A549 (cell line): Measurements from ENCODE around the gene NMT1. TPM values are rescaled to one million over a fixed set of nuclear protein-coding genes. Genes with fewer than 3 reads are reported as not detected.
A peak's percentile ranks its signal among the peaks of the same experiment; 100 is the strongest.

Source experiments
- ATAC-seq, 2 experiments: fragments of 200-7000 bp in 1 of 2; fragments of >200 bp in 1 of 2; cut with Nextera tagmentation in 1 of 2; cut with Tn5 transposase in 1 of 2; 3 replicates each; pipeline versions ENCODE4 v1.8.0 to v1.9.1; 2018 to 2020; ENCODE audit warnings: mild to moderate bottlenecking in 1 of 2, moderate library complexity in 1 of 2
- CTCF ChIA-PET: fragments of 300-600 bp; sonication (Branson Sonifier 250); formaldehyde crosslinking; extraction: SDS; loops from one replicate; lab custom pipeline; 2021; ENCODE audit warnings: antibody characterized with exemption, inconsistent platforms; lab: Yijun Ruan, JAX
- POLR2A ChIA-PET: fragments of 350-600 bp; formaldehyde crosslinking; extraction: SDS; loops from one replicate; lab custom pipeline; 2021; ENCODE audit warnings: antibody characterized with exemption, inconsistent platforms; lab: Yijun Ruan, JAX
- DNase-seq, 2 experiments: peaks; one replicate each; pipeline versions ENCODE4 v3.0.0 to v3.0.0-alpha.2; 2011 to 2016; ENCODE audit warnings: low read depth in 1 of 2, low spot score in 1 of 2
- FAIRE-seq: peaks from 2 replicates; lab custom pipeline; 2011; peaks lifted over from hg19 to GRCh38; lab: Jason Lieb, UNC
- H3K27ac ChIP-seq, 2 experiments: fragments of >200 bp; sonication (Bioruptor Twin); formaldehyde crosslinking; 3 replicates each; pipeline ENCODE4 v1.5.1; 2016 to 2017
- H3K4me1 ChIP-seq: fragments of >200 bp; sonication (Bioruptor Twin); formaldehyde crosslinking; 3 replicates; pipeline ENCODE4 v1.6.1; 2016
- H3K4me2 ChIP-seq: fragments of >200 bp; sonication (Bioruptor Twin); formaldehyde crosslinking; 3 replicates; pipeline ENCODE4 v1.6.1; 2016
- H3K4me3 ChIP-seq: fragments of >200 bp; sonication (Bioruptor Twin); formaldehyde crosslinking; 3 replicates; pipeline ENCODE4 v1.5.1; 2016
- H3K9me3 ChIP-seq: fragments of >200 bp; sonication (Bioruptor Twin); formaldehyde crosslinking; 3 replicates; pipeline ENCODE4 v1.6.1; 2016
- BCL3 ChIP-seq: fragments of >200 bp; sonication (Bioruptor Twin); formaldehyde crosslinking; IDR thresholded peaks from 3 replicates; pipeline ENCODE4 v1.6.1; 2016
- BHLHE40 ChIP-seq: IDR thresholded peaks from 2 replicates; pipeline ENCODE4 v1.6.1; 2012; ENCODE audit warnings: low read depth, low read length, inconsistent platforms
- CBX8 ChIP-seq: fragments of 200-600 bp; sonication (generic); IDR thresholded peaks from 2 replicates; pipeline ENCODE4 v1.6.1; 2016
- CHD2 ChIP-seq: fragments of 150-350 bp; IDR thresholded peaks from 2 replicates; pipeline ENCODE4 v1.6.1; 2014; ENCODE audit warnings: low read length; ENCODE audit not compliant: partially characterized antibody
- CHD4 ChIP-seq: fragments of 200-600 bp; sonication (generic); IDR thresholded peaks from 2 replicates; pipeline ENCODE4 v1.6.1; 2016; ENCODE audit warnings: antibody characterized with exemption, mild to moderate bottlenecking, borderline replicate concordance
- E2F6 ChIP-seq: IDR thresholded peaks from 2 replicates; pipeline ENCODE4 v1.6.1; 2012; ENCODE audit warnings: low read depth, borderline replicate concordance
- EHF ChIP-seq: fragments of 250-450 bp; sonication (Bioruptor Pico); IDR thresholded peaks from 2 replicates; pipeline ENCODE4 v1.5.0; 2020; ENCODE audit warnings: mild to moderate bottlenecking
- EP300 ChIP-seq, 2 experiments: fragments of >200 bp; sonication (Bioruptor Twin); formaldehyde crosslinking; IDR thresholded peaks; 2 replicates in 1 of 2; 3 replicates in 1 of 2; pipeline ENCODE4 v1.6.1; 2016 to 2017
- FOSL2 ChIP-seq, 2 experiments: fragments of 450-650 bp in 1 of 2; fragments of >200 bp in 1 of 2; sonication (Bioruptor Twin) in 1 of 2; formaldehyde crosslinking; IDR thresholded peaks; 2 replicates each; pipeline versions ENCODE4 v1.5.0 to v1.6.1; 2016 to 2020; ENCODE audit warnings: mild to moderate bottlenecking in 1 of 2, moderate library complexity in 1 of 2
- JUN ChIP-seq, 2 experiments: fragments of >200 bp; sonication (Bioruptor Twin); formaldehyde crosslinking; IDR thresholded peaks; 2 replicates in 1 of 2; 3 replicates in 1 of 2; pipeline ENCODE4 v1.6.1; 2016 to 2017
- KDM5A ChIP-seq: fragments of 200-600 bp; sonication (generic); IDR thresholded peaks from 2 replicates; pipeline ENCODE4 v1.6.1; 2016; ENCODE audit warnings: antibody characterized with exemption, mild to moderate bottlenecking
- POLR2A ChIP-seq: IDR thresholded peaks from 2 replicates; pipeline ENCODE4 v1.6.1; 2012; ENCODE audit warnings: mild to moderate bottlenecking, low read length
- POLR2AphosphoS2 ChIP-seq: conservative IDR thresholded peaks from 2 replicates; pipeline ENCODE4 v1.6.1; 2012; ENCODE audit warnings: low read length, improper control_type of control experiment, inconsistent platforms
- RCOR1 ChIP-seq: fragments of 150-350 bp; IDR thresholded peaks from 2 replicates; pipeline ENCODE4 v1.6.1; 2014; ENCODE audit warnings: antibody characterized with exemption, low read length, low read depth
- REST ChIP-seq: fragments of 200-600 bp; sonication (generic); IDR thresholded peaks from 2 replicates; pipeline ENCODE4 v1.6.1; 2016; ENCODE audit warnings: antibody characterized with exemption, mild to moderate bottlenecking, moderate library complexity
- TFCP2L1 ChIP-seq: fragments of 250-450 bp; sonication (Bioruptor Pico); IDR thresholded peaks from 2 replicates; pipeline ENCODE4 v1.5.0; 2021; ENCODE audit warnings: mild to moderate bottlenecking
- ZFP36 ChIP-seq: fragments of 450-650 bp; IDR thresholded peaks from 2 replicates; pipeline ENCODE4 v1.6.1; 2014; ENCODE audit warnings: borderline replicate concordance; ENCODE audit not compliant: partially characterized antibody
- ZNF302 ChIP-seq: fragments of 250-450 bp; sonication (Bioruptor Pico); IDR thresholded peaks from 2 replicates; pipeline ENCODE4 v1.9.0; 2021; ENCODE audit warnings: inconsistent platforms, mild to moderate bottlenecking, moderate library complexity
- ZSCAN20 ChIP-seq: fragments of 250-450 bp; sonication (Bioruptor Pico); IDR thresholded peaks from 2 replicates; pipeline ENCODE4 v1.8.0; 2022; ENCODE audit warnings: mild to moderate bottlenecking, moderate library complexity
- WGBS: methylation state at CpG from one replicate; pipeline ENCODE4 v1.1.6; 2017; ENCODE audit errors: missing lambda C conversion rate; 5-methylcytosine and 5-hydroxymethylcytosine counted together
- polyA plus RNA-seq, 4 experiments: library from polyadenylated mRNA; depleted of rRNA in 3 of 4; stranded (reverse); fragments of >200 nt; fragmentation: RNase III in 1 of 4; extraction: RNeasy Plus Mini Kit Qiagen cat#74134 plus additional on column Dnase treatment in 1 of 4; gene quantifications; 2 replicates in 3 of 4; 3 replicates in 1 of 4; pipeline ENCODE4 v1.2.3, GENCODE V29; 2011 to 2017

Gene NMT1
- polyA plus RNA-seq, 2 of the 4 experiments (the other 2 are of a cell fraction), result 82.9 to 270 TPM

- no peak for FAIRE-seq
- no peaks in the 10 kb centered on the region for H3K9me3 ChIP-seq
- no peak overlapping the region for H3K27ac ChIP-seq
- no peak overlapping the region for H3K4me2 ChIP-seq
- no peaks in the 10 kb centered on the region for H3K4me1 ChIP-seq
- H3K4me3 ChIP-seq, result no peak overlapping the region
- ChIA-PET POLR2A (no interaction called here), CTCF (interaction anchor here (1.2 to 66.5 kb wide), 8 partner anchors 10 to 237 kb away, joined by 3 to 1853 read pairs (median 6); partner anchors contain the start of genes ACBD4 and GFAP)
- no peak for ATAC-seq
- 90% methylated on average over 1 of the region's 1 CpG for WGBS
- DNase-seq, result no peak
- TF ChIP-seq EP300 (IDR thresholded peaks at IDR 0.05), result no peak
- TF ChIP-seq JUN (IDR thresholded peaks at IDR 0.05), result no peak
- no peak for TF ChIP-seq BHLHE40
- no peak for TF ChIP-seq E2F6
- no peak for TF ChIP-seq CHD2
- no peak for TF ChIP-seq EHF (CRISPR knock-in tag)
- TF ChIP-seq TFCP2L1 (CRISPR knock-in tag), result no peak
- TF ChIP-seq RCOR1, result no peak
- TF ChIP-seq ZSCAN20 (CRISPR knock-in tag), result no peak
- TF ChIP-seq ZNF302 (CRISPR knock-in tag), result no peak
- TF ChIP-seq BCL3, result no peak
- TF ChIP-seq CHD4, result no peak
- TF ChIP-seq KDM5A, result no peak
- TF ChIP-seq POLR2AphosphoS2, result no peak
- TF ChIP-seq FOSL2 (IDR thresholded peaks at IDR 0.05), result no peak
- no peak for TF ChIP-seq FOSL2 (CRISPR knock-in tag; IDR thresholded peaks at IDR 0.05)
- no peak for TF ChIP-seq CBX8
- TF ChIP-seq POLR2A, result no peak
- TF ChIP-seq REST, result no peak
- no peak for TF ChIP-seq ZFP36
Observed at GRCh38 chr17:45011767-45012166, 49.4 kb upstream of the NMT1 start.

- H3K9me3 ChIP-seq, result no peaks in the 10 kb centered on the region
- ChIA-PET POLR2A (interaction anchor here (0.6 kb wide), 1 partner anchor 67 kb away, joined by 7 read pairs; no protein-coding TSS in a partner anchor), CTCF (interaction anchor here (1.0 to 66.5 kb wide), 8 partner anchors 9 to 184 kb away, joined by 3 to 1853 read pairs (median 5); partner anchors contain the start of gene GFAP)
- 0 out of 6 replicates have a peak overlapping the region, but pooled peaks of 1 of the 2 experiments have one; percentile 10 for H3K27ac ChIP-seq
- ATAC-seq (peak; percentile 7 to 18; a peak in 3 of 6 replicates), DNase-seq (no peak), FAIRE-seq (no peak)
- peaks cover 5% of the 10 kb centered on the region for H3K4me1 ChIP-seq
- TF ChIP-seq CBX8 (no peak), JUN (IDR thresholded peaks at IDR 0.05) (no peak)
- WGBS, result 84% methylated on average over 17 of the region's 17 CpGs
- no peak overlapping the region for H3K4me3 ChIP-seq
- no peak overlapping the region for H3K4me2 ChIP-seq
Observed at GRCh38 chr17:45013021-45013997, 47.8 kb upstream of the NMT1 start.
